Prostate gland (tissue), 2 donors: ENCODE results near the gene SGK1. TPM values are rescaled to one million over a fixed set of nuclear protein-coding genes. Genes with fewer than 3 reads are reported as not detected.

ENCODE experiments used
- DNase-seq: peaks from one replicate; pipeline ENCODE4 v3.0.0-alpha.2; 2019; ENCODE audit warnings: low spot score
- H3K27ac ChIP-seq, 2 donors: fragments of 200-600 bp; sonication (generic); 2 replicates each; pipeline ENCODE4 v1.5.1; 2017 to 2019
- H3K27me3 ChIP-seq: fragments of 200-600 bp; sonication (generic); replicated peaks from 2 replicates; pipeline ENCODE4 v1.5.1; 2019; ENCODE audit not compliant: insufficient read depth
- H3K36me3 ChIP-seq, 2 donors: fragments of 200-600 bp; sonication (generic); 1 replicate in 1 of 2; 2 replicates in 1 of 2; pipeline versions ENCODE4 v1.5.1 to v1.8.1; 2017 to 2019
- H3K4me1 ChIP-seq: fragments of 200-600 bp; sonication (generic); replicated peaks from 2 replicates; pipeline ENCODE4 v1.5.1; 2019
- H3K4me3 ChIP-seq, 2 donors: fragments of 200-600 bp; sonication (generic); 2 replicates each; pipeline ENCODE4 v1.5.1; 2017 to 2019
- H3K9me3 ChIP-seq: fragments of 200-600 bp; sonication (generic); 2 replicates; pipeline ENCODE4 v1.5.1; 2017
- CTCF ChIP-seq, 4 experiments: fragments of 200-600 bp in 2 of 4; fragments of 450-650 bp in 2 of 4; sonication (generic) in 2 of 4; IDR thresholded peaks; 1 replicate in 3 of 4; 2 replicates in 1 of 4; pipeline ENCODE4 v1.5.1; 2016 to 2019; ENCODE audit warnings: antibody characterized with exemption in 4 of 4, mild to moderate bottlenecking in 2 of 4, moderate library complexity in 2 of 4
- POLR2A ChIP-seq: fragments of 450-650 bp; IDR thresholded peaks from one replicate; pipeline ENCODE4 v1.6.1; 2016; ENCODE audit warnings: antibody characterized with exemption, mild to moderate bottlenecking
- POLR2AphosphoS5 ChIP-seq: sonication (generic); formaldehyde crosslinking; IDR thresholded peaks from one replicate; pipeline ENCODE4 v1.6.1; 2017; ENCODE audit warnings: antibody characterized with exemption
- WGBS: methylation state at CpG from one replicate; pipeline ENCODE4 v1.1.5; 2018; 5-methylcytosine and 5-hydroxymethylcytosine counted together
- intact Hi-C: fragments of 100-400 bp; cut with DNase I; formaldehyde crosslinking; loops from one replicate; pipeline ENCODE4 v1.14.2; 2022
- total RNA-seq, 2 donors: library from RNA; depleted of rRNA; stranded (reverse); fragments of >200 nt; gene quantifications; one replicate each; pipeline ENCODE4 v1.1.0, GENCODE V29; 2016

Gene SGK1
- total RNA-seq, 2 donors from 2014 or later = 243 to 260 TPM

DNA sequence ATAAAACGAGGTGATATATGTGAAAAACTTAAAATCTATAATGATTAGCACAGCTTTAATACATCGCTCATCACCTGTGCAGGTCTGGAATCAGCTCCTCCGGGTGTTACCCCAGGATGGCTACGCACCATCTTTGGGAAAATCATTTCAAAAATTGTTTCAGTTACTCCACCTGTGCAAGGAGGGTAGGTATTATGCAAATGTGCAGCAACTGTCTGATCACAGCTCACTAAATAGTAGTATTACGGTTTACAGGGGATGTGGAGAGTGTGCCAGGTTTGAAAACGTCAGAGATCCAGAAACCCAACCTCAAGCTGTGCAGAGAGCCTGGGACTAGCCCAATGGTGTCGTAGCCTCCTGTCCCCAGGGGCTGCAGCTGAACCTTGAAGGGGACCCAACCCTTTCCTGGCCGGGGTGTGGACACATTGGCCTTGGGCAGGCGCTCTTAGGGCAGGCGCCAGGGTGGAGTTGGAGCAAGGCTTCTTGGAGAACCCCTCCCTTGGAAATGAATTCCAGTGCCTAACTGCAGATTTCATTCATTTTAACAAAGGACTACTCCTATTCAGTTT lies 24.2 kb upstream of the SGK1 start:
- Histone ChIP-seq H3K4me3 (no peak overlapping the region), H3K36me3 (no peaks in the 10 kb centered on the region), H3K9me3 (no peaks in the 10 kb centered on the region), H3K27me3 (no peaks in the 10 kb centered on the region), H3K4me1 (no peaks in the 10 kb centered on the region), H3K27ac (no peak overlapping the region)
- WGBS = 85% methylated on average over 10 of the region's 10 CpGs
- intact Hi-C loops = no loop called here
- TF ChIP-seq CTCF (IDR thresholded peaks at IDR 0.05) (no peak), POLR2AphosphoS5 (no peak), POLR2A (no peak)
- no peak for DNase-seq

GRCh38 chr6:134340179-134340975 lies 22.5 kb upstream of the SGK1 start:
- Histone ChIP-seq H3K27ac (no peak overlapping the region), H3K4me1 (no peaks in the 10 kb centered on the region), H3K27me3 (no peaks in the 10 kb centered on the region), H3K36me3 (no peaks in the 10 kb centered on the region), H3K9me3 (no peaks in the 10 kb centered on the region), H3K4me3 (no peak overlapping the region)
- 92% methylated on average over 6 of the region's 6 CpGs for WGBS
- intact Hi-C loops = no loop called here
- DNase-seq = no peak
- TF ChIP-seq CTCF (IDR thresholded peaks at IDR 0.05) = no peak
- no peak for TF ChIP-seq POLR2A
- TF ChIP-seq POLR2AphosphoS5 = no peak

GRCh38 chr6:134339216-134339615 lies 21.3 kb upstream of the SGK1 start:
- Histone ChIP-seq H3K27me3 (no peaks in the 10 kb centered on the region), H3K36me3 (no peaks in the 10 kb centered on the region), H3K4me1 (no peaks in the 10 kb centered on the region), H3K4me3 (no peak overlapping the region), H3K9me3 (no peaks in the 10 kb centered on the region), H3K27ac (no peak overlapping the region)
- TF ChIP-seq POLR2AphosphoS5 = no peak
- no peak for DNase-seq
- intact Hi-C loops = no loop called here

- 92% methylated on average over 2 of the region's 2 CpGs for WGBS
- no peak for DNase-seq
- no peak overlapping the region for H3K4me3 ChIP-seq
- no peaks in the 10 kb centered on the region for H3K4me1 ChIP-seq
- intact Hi-C loops = no loop called here
- H3K9me3 ChIP-seq = no peaks in the 10 kb centered on the region
- H3K27me3 ChIP-seq = no peaks in the 10 kb centered on the region
- H3K27ac ChIP-seq = no peak overlapping the region
- no peaks in the 10 kb centered on the region for H3K36me3 ChIP-seq
- TF ChIP-seq POLR2A (no peak), CTCF (IDR thresholded peaks at IDR 0.05) (no peak), POLR2AphosphoS5 (no peak)
Measured at GRCh38 chr6:134331256-134331655, 13.3 kb upstream of the SGK1 start.

- no peak overlapping the region for H3K4me3 ChIP-seq
- intact Hi-C loops = no loop called here
- TF ChIP-seq POLR2AphosphoS5 = no peak
- TF ChIP-seq CTCF (IDR thresholded peaks at IDR 0.05) = no peak
- TF ChIP-seq POLR2A = no peak
- H3K27ac ChIP-seq = no peak overlapping the region
- WGBS = 91% methylated on average over 1 of the region's 1 CpG
- no peaks in the 10 kb centered on the region for H3K27me3 ChIP-seq
- H3K36me3 ChIP-seq = no peaks in the 10 kb centered on the region
- no peaks in the 10 kb centered on the region for H3K4me1 ChIP-seq
- no peak for DNase-seq
- H3K9me3 ChIP-seq = no peaks in the 10 kb centered on the region
Measured at GRCh38 chr6:134330555-134330954, 12.6 kb upstream of the SGK1 start.
